Adrenal gland (tissue), 5 donors: Measurements from ENCODE around the gene ARHGAP27.

ENCODE experiments used
- POLR2A ChIP-seq, 2 donors: fragments of 450-650 bp; IDR thresholded peaks; one replicate each; pipeline ENCODE4 v1.6.1; 2017; ENCODE audit warnings: antibody characterized with exemption in 2 of 2, mild to moderate bottlenecking in 2 of 2, moderate library complexity in 1 of 2
- TF ChIP-seq, protein P1 (sequence below), 6 experiments: fragments of 450-650 bp in 4 of 6; fragments of 200-600 bp in 2 of 6; sonication (generic) in 1 of 6; IDR thresholded peaks; 1 replicate in 5 of 6; 2 replicates in 1 of 6; pipeline versions ENCODE4 v1.5.1 to v1.8.0; 2016 to 2021; ENCODE audit warnings: antibody characterized with exemption in 6 of 6, mild to moderate bottlenecking in 2 of 6, moderate library complexity in 1 of 6
- donor health status: DM: no; HTN: no; CAD: no.

GRCh38 chr17:45385331-45385997 is 47.2 kb downstream of the ARHGAP27 start:
- TF ChIP-seq, protein P1, sequence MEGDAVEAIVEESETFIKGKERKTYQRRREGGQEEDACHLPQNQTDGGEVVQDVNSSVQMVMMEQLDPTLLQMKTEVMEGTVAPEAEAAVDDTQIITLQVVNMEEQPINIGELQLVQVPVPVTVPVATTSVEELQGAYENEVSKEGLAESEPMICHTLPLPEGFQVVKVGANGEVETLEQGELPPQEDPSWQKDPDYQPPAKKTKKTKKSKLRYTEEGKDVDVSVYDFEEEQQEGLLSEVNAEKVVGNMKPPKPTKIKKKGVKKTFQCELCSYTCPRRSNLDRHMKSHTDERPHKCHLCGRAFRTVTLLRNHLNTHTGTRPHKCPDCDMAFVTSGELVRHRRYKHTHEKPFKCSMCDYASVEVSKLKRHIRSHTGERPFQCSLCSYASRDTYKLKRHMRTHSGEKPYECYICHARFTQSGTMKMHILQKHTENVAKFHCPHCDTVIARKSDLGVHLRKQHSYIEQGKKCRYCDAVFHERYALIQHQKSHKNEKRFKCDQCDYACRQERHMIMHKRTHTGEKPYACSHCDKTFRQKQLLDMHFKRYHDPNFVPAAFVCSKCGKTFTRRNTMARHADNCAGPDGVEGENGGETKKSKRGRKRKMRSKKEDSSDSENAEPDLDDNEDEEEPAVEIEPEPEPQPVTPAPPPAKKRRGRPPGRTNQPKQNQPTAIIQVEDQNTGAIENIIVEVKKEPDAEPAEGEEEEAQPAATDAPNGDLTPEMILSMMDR (IDR thresholded peaks at IDR 0.05): peak; percentile 97 to 99 (median 98)
- TF ChIP-seq POLR2A (IDR thresholded peaks at IDR 0.05): no peak
